ENCODE results near the gene DNAH5. TPM values are rescaled to one million over a fixed set of nuclear protein-coding genes. Genes with fewer than 3 reads are reported as not detected.

Gene DNAH5
- total and polyA plus RNA-seq, 2 of the 8 experiments (the other 6 are each of a cell fraction or from before 2014, with no cell fraction given) = 0.30 to 0.73 TPM

- Histone ChIP-seq H3K36me3 (ENCODE audit: control insufficient read depth in 2 of 4, insufficient read depth in 4 of 4, low read length in 3 of 4) (no peaks in the 10 kb centered on the region), H2AK5ac (ENCODE audit: low read depth, low read length) (no peak overlapping the region), H4K5ac (ENCODE audit: insufficient read length, low read depth, low read length) (no peak overlapping the region), H3K9me3 (ENCODE audit: insufficient read depth in 2 of 2, low read depth in 1 of 2, low read length in 1 of 2) (no peaks in the 10 kb centered on the region), H3K18ac (ENCODE audit: extremely low read depth, low read length) (no peak overlapping the region), H3K79me2 (ENCODE audit: control insufficient read depth in 1 of 2, insufficient read depth in 2 of 2, low read length in 2 of 2) (no peaks in the 10 kb centered on the region), H4K91ac (replicated peaks; ENCODE audit: insufficient read length, low read length) (no peak overlapping the region), H2AFZ (ENCODE audit: low read length) (no peak overlapping the region), H3K23ac (ENCODE audit: insufficient read length) (no peak overlapping the region), H3K9ac (replicated peaks in 1 of 4; ENCODE audit: extremely low read depth in 1 of 4, low read depth in 3 of 4, low read length in 3 of 4) (no peak overlapping the region), H3K4ac (replicated peaks; ENCODE audit: insufficient read length, low read depth, low read length) (no peak overlapping the region), H3K56ac (replicated peaks; ENCODE audit: insufficient read length, low read depth, low read length) (no peak overlapping the region), H3K4me3 (ENCODE audit: extremely low read depth in 1 of 4, insufficient read depth in 2 of 4, low read depth in 3 of 4, low read length in 4 of 4) (no peak overlapping the region), H3K14ac (ENCODE audit: insufficient read length) (no peak overlapping the region), H4K20me1 (replicated peaks in 1 of 2; ENCODE audit: control insufficient read depth in 1 of 2, insufficient read depth in 2 of 2, low read length in 2 of 2) (no peaks in the 10 kb centered on the region), H2BK20ac (ENCODE audit: low read length) (no peak overlapping the region), H3K27me3 (replicated peaks in 1 of 4; ENCODE audit: control insufficient read depth in 3 of 4, extremely low read depth in 1 of 4, insufficient read depth in 3 of 4, low read length in 3 of 4) (no peaks in the 10 kb centered on the region), H3K4me1 (replicated peaks in 1 of 4; ENCODE audit: control insufficient read depth in 3 of 4, insufficient read depth in 4 of 4, low read length in 3 of 4) (no peaks in the 10 kb centered on the region), H2BK12ac (ENCODE audit: low read depth, low read length) (no peak overlapping the region), H3K27ac (ENCODE audit: low read depth, low read length) (no peak overlapping the region), H4K8ac (ENCODE audit: extremely low read depth, insufficient read depth, low read length) (no peak overlapping the region), H3K23me2 (ENCODE audit: low read depth, low read length) (no peaks in the 10 kb centered on the region), H2BK15ac (ENCODE audit: low read length) (no peak overlapping the region), H2BK5ac (ENCODE audit: low read depth, low read length) (no peak overlapping the region), H2BK120ac (replicated peaks; ENCODE audit: low read depth, low read length) (no peak overlapping the region), H3K79me1 (ENCODE audit: low read depth, low read length) (no peaks in the 10 kb centered on the region), H3K4me2 (ENCODE audit: insufficient read depth in 1 of 2, low read depth in 2 of 2, low read length in 2 of 2) (no peak overlapping the region)
- CTCF ChIA-PET (ENCODE audit: partially characterized antibody) = interaction anchor here (0.7 to 4.8 kb wide), 10 partner anchors 11 to 672 kb away, joined by 3 to 28 read pairs (median 4); no protein-coding TSS in a partner anchor
- WGBS, 2 experiments (ENCODE audit: extremely low coverage in 1 of 2, insufficient coverage in 1 of 2, insufficient read length in 1 of 2, insufficient replicate concordance in 2 of 2, low coverage in 1 of 2, low lambda C conversion rate in 2 of 2, missing lambda C conversion rate in 1 of 2) = 71% methylated on average over 2 of the region's 2 CpGs; no CpG with 5 or more reads in 1 of the 2 experiments
- POLR2A ChIA-PET (ENCODE audit: partially characterized antibody) = no interaction called here
- DNase-seq (ENCODE audit: low read depth in 1 of 2, low spot score in 2 of 2) (no peak), FAIRE-seq (no peak)
- TF ChIP-seq RNF2 (IDR thresholded peaks at IDR 0.05; ENCODE audit: borderline replicate concordance, low read depth, low read length, missing control alignments, poor library complexity, severe bottlenecking) = no peak
Measured at GRCh38 chr5:13976223-13976622, 31.7 kb upstream of the DNAH5 start.

Data from H1 (cell line).